Mammary microvascular endothelial cell (primary cell): ENCODE data around the gene GBA3. TPM values are rescaled to one million over a fixed set of nuclear protein-coding genes. Genes with fewer than 3 reads are reported as not detected.

ENCODE experiments used
- total RNA-seq: library from RNA; depleted of rRNA; stranded (reverse); fragments of >200 nt; gene quantifications from 2 replicates; pipeline ENCODE4 v1.2.3, GENCODE V29; 2015

The GBA3 gene
- not detected in 2 replicates for total RNA-seq

GRCh38 chr4:22692736-22693135 lies at the start of gene GBA3:
TSS of gene GBA3 (plus strand) at chr4:22692937.

Other genes starting within 250 kb of the GBA3 start
- gene ADGRA3, start 176.9 kb upstream of the GBA3 start, total RNA-seq: 3.1 and 4.5 TPM in 2 replicates